Right ventricle myocardium superior (tissue), 1 donor: ENCODE data around the gene CTSW. TPM values are rescaled to one million over a fixed set of nuclear protein-coding genes. Genes with fewer than 3 reads are reported as not detected.

Source experiments
- ATAC-seq: fragments of 200-7000 bp; cut with Tn5 transposase; one replicate; pipeline ENCODE4 v1.9.1; 2020; ENCODE audit warnings: mild to moderate bottlenecking; ENCODE audit not compliant: poor library complexity
- DNase-seq: peaks from one replicate; pipeline ENCODE4 v3.0.0-alpha.2; 2020
- intact Hi-C: fragments of 100-400 bp; cut with DNase I; formaldehyde crosslinking; loops from one replicate; pipeline ENCODE4 v1.11.2; 2022
- total RNA-seq: library from RNA; stranded (reverse); fragmentation: NEBNext Ultra II Directional; extraction: Animal tissue kit (Norgen Biotek cat#: 25700); gene quantifications from one replicate; pipeline ENCODE4 v1.2.1, GENCODE V29; 2021
- donor health status: DM: no; HTN: yes; CAD: no; lungs with severe emphysema.

Gene CTSW
- total RNA-seq, 1 donor from 2014 or later: 0.73 TPM

DNA sequence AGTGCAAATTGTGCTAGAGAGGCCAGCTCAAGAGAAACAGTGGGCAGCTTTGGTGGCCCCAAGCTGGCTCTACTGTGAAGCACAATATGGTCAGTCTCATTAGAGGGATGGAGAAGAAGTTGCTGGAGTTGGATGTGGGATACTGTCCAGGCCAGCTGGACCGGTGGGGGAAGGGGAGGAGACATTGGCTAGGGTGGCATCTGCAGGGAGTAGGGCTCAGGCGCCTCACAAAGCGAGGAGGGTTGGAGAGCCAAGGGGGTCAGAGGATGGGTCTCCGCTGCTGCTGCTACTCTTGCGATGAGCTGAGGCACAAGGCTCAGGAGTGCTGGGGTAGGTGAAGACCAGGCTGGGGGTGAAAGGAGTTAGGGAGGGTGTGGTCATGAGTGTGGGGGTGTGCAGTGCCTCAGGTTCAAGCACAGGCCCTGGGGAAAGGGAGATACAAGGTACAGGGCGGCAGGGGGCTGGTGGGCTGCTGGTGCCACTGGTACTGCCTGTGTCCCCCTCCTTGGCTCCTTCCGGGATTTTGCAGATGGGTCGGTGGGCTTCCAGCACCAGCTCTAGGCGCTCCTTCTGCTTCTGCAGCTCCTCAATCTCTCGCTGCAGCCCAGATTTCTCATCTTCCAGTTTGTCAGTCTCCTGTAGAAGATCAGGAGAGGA, 13.2 kb downstream of the CTSW start:
- no peak for DNase-seq

GRCh38 chr11:65894034-65894591, 14.5 kb downstream of the CTSW start:
- intact Hi-C loops: no loop called here
- DNase-seq: peak; percentile 79
- ATAC-seq: no peak

More for the DNA sequence above, 13.2 kb downstream of the CTSW start:
- intact Hi-C loops: no loop called here
- ATAC-seq: no peak

DNA sequence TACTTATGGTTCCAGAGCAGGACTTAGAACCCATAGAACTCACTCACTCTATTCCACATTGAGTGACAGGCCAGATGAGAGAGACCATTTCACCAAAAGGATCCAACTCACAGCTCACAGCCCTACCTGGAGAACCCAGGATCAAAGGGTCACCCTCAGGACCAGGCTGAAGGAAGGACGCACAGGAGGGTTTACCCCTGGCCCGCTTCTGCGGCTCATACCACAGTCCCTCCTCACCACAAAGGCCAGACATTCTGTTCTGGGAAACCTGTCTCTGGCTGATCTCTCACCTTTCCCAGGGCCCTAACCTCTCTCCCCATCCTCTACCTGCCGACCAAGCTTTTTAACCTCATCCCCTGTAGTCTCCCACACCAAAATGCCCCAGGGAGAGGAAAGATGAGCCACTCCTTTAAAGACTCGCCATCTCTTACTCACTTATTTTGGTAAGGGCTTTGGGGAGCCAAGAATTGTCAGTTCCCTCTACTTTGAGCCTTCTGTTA, 15.9 kb downstream of the CTSW start:
- DNase-seq: no peak
- ATAC-seq: no peak
- intact Hi-C loops: no loop called here

DNA sequence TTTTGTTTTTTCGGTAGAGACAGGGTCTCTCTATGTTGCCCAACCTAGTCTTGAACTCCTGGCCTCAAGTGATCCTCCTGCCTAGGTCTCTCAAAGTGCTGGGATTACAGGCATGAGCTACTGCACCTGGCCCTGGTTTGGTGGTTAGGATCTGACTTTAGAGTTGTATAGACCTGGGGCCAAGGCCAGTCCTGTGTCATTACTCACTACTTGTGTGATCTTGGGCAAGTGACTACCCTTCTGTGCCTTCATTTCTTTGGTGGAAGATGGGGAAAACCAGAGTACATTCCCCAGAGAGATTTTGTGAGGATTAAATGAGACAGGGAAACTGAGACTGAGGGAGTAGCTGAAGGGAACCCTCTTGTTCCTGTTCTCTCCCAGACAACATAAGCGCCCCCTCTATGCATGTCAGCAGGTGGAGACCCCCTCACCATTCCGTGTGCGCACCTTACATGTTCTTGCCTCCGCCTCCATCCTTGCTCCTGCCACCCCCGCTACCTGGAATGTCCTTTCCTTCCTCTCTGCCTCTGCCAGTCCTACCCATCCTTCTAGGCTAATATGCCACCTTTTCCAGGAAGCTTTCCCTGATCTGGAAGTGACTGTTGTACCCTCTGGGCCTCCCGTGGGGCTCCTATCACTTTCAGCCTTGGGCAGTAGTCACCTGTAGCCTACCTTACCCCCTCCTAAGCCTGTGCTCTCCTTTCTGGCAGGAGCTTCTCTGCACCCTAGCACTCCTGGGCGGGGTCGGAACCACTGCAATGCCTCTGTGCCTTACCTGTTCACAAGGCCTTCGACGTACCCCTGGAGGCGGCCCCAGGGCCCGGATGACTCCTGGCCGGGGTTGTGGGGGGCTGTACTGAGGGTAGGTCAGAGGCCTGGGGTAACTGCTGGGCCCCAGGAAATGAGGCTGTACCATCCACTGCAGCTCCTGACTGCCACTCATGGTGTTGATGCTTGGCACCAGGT, 16.7 kb downstream of the CTSW start:
- ATAC-seq: no peak
- intact Hi-C loops: no loop called here
- DNase-seq: no peak

- intact Hi-C loops: no loop called here
- ATAC-seq: no peak
- no peak for DNase-seq
Observed at GRCh38 chr11:65897020-65897471, 17.4 kb downstream of the CTSW start.

DNA sequence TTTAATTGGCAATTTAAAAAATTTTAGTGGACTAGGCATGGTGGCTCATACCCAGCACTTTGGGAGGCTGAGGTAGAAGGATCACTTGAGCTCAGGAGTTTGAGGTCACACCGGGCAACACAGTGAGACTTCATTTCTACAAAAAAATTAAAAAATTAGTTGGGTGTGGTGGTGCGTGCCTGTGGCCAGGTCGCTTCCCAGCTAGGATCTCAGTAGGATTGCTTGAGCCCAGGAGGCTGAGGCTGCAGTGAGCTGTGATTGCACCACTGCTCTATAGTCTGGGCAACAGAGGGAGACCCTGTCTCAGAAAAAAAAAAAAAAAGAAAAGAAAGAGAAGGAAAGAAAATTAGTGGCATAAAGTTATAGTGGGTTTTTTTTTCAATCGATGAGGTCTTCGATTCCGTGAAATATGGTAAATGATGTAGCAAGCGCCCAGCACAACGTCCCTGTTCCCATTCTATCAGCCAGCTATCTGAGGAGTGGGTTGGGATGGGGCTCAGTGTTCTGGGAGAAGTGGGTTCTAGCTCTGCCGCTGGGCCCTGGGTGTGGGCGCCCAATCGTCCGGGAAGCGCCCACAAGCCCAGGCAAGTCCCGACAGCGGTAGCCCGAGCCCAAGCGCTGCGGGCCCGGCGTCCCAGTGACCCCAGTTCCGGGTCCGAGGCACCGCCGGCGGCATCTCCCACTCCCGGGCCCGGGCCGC, 19.2 kb downstream of the CTSW start:
- intact Hi-C loops: no loop called here
- ATAC-seq (no peak), DNase-seq (no peak)

GRCh38 chr11:65899356-65900124, 19.9 kb downstream of the CTSW start:
- peak; percentile 44 for ATAC-seq
- intact Hi-C loops: no loop called here
- peak; percentile 64 for DNase-seq

- intact Hi-C loops: no loop called here
- peak; percentile 94 for ATAC-seq
- peak; percentile 91 for DNase-seq
Observed at GRCh38 chr11:65900125-65900898, 20.7 kb downstream of the CTSW start, which contains the start of gene FOSL1. TSS of gene FOSL1 (minus strand) at chr11:65900388. CDS start at chr11:65900339, 49 bp downstream.

DNA sequence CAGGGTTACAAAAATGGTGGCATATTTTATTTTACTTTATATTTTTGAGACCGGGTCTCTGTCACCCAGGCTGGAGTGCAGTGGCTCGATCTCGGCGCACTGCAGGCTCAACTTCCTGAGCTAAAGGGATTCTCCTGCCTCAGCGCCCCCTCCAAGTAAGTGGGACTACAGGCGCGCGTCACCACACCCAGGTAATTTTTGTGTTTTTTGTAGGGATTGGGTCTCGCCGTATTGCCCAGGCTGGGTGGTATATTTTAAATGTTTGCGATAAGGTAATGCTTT, 21.2 kb downstream of the CTSW start:
- no peak for ATAC-seq
- intact Hi-C loops: no loop called here
- DNase-seq: no peak

DNA sequence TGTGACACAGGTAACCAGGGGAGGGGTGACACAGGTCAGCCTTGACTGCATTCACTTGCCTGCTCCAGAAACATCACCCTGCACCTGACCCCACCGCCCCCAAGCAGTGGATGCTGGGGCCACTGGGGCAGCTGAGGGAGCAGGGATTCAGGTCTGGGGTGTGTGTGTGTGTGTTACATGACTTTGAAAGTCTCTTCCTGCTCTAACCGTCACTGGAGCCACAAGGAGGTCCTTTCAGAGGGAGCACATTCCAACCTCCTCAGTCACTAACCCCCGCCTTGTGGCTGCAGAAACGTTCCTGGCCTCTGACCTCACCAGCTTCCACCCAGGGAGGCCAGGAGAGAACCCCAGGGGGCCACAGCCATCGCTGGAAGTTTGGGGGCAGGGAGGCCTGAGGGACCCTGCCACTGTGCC, 23.4 kb downstream of the CTSW start:
- ATAC-seq (no peak), DNase-seq (no peak)
- intact Hi-C loops: no loop called here

GRCh38 chr11:65903715-65904114, 24.1 kb downstream of the CTSW start:
- no peak for DNase-seq
- no peak for ATAC-seq
- intact Hi-C loops: no loop called here

- intact Hi-C loops: no loop called here
- ATAC-seq (no peak), DNase-seq (no peak)
Observed at GRCh38 chr11:65906602-65907001, 27.0 kb downstream of the CTSW start.

- DNase-seq (no peak), ATAC-seq (no peak)
- intact Hi-C loops: no loop called here
Observed at GRCh38 chr11:65907878-65908277, 28.2 kb downstream of the CTSW start.

DNA sequence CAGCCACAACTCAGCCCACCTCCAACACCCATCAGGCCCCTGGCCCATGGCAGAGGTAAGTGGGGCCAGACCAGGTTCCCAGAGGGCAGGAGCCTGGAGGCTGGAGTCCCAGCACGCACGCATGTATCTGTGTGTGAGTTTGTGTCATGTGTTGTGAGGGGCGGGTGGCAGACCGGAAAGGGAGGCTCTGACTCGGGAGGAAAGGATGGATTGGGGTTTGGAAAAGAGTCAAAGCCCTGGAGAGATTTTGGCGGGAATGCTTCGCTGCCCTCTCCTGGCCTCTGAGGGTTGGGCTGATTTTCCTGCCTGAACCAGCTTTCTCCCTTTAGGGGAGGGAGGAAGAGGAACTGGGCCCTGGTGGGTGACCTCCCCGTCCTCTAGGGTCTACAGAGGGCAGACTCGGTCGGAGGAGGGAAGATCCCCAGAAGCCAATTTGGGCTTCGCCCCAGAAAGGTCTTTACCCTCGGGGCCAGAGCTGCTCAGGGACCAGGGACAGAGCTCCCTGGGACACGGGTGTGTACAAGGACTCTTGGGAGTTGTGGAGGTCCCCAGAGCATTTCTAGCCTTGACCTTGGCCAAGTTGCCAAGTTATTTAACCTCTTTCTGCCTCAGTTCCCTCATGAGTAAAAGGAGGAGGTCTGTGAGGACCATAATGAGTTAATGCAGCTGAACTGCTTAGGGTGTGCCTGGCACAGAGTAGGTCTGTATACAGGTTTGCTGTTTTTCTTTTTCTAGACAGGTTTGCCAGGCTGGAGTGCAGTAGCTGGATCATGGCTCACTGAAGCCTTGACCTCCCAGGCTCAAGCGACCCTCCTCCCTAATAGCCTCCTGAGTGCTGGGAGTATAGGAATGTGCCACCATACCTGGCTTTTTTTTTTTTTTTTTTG, 32.3 kb downstream of the CTSW start:
- intact Hi-C loops: no loop called here
- DNase-seq (peak; percentile 58), ATAC-seq (peak; percentile 12)

DNA sequence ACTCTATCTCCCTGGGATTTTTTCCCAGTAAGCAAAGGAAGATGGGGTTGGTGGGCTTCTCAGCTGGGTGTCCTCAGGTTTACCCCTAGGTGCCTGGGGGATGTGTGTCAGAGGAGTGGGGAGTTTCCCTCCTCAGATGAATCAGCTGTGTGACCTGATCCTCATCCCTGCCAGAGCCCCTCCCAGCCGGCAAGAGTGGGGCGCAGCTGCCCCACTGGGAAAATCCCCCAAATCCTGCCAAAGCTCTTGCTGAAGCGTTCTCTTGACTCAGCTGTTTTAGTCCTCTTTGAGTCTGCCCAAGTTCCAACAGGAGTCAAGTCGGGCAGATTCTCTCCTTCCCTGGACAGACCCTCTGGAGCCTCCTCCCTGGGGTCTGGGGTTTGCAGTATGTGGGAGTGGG, 33.2 kb downstream of the CTSW start:
- DNase-seq (no peak), ATAC-seq (no peak)
- intact Hi-C loops: no loop called here

- intact Hi-C loops: no loop called here
- DNase-seq: no peak
- ATAC-seq: no peak
Observed at GRCh38 chr11:65915101-65915820, 35.6 kb downstream of the CTSW start.
